Measurements from ENCODE around the gene NAV3.

GRCh38 chr12:77850129-77850528, 19.4 kb downstream of the NAV3 start:
- TF ChIP-seq CTCF (IDR thresholded peaks at IDR 0.05) (no peak), POLR2A (IDR thresholded peaks at IDR 0.05) (no peak)
